HepG2 (cell line): ENCODE data around the gene DYRK2. TPM values are rescaled to one million over a fixed set of nuclear protein-coding genes. Genes with fewer than 3 reads are reported as not detected.

Experiments used
- E2F2 ChIP-seq: sonication (generic); formaldehyde crosslinking; IDR thresholded peaks from 2 replicates; pipeline ENCODE4 v1.4.0; 2020; ENCODE audit warnings: missing genetic modification reagents, borderline replicate concordance
- KIAA2018 ChIP-seq: sonication (generic); formaldehyde crosslinking; IDR thresholded peaks from 2 replicates; pipeline ENCODE4 v1.5.0; 2020; ENCODE audit warnings: mild to moderate bottlenecking, missing genetic modification reagents, borderline replicate concordance
- MTA3 ChIP-seq: sonication (generic); formaldehyde crosslinking; IDR thresholded peaks from 2 replicates; pipeline ENCODE4 v1.4.0; 2020; ENCODE audit warnings: missing genetic modification reagents
- REL ChIP-seq: sonication (generic); formaldehyde crosslinking; conservative IDR thresholded peaks from 2 replicates; pipeline ENCODE4 v1.8.0; 2022; ENCODE audit warnings: mild to moderate bottlenecking, missing genetic modification reagents, moderate library complexity
- RELA ChIP-seq: sonication (generic); formaldehyde crosslinking; IDR thresholded peaks from 2 replicates; pipeline ENCODE4 v1.4.0; 2020; ENCODE audit warnings: missing genetic modification reagents
- SALL2 ChIP-seq: sonication (generic); formaldehyde crosslinking; IDR thresholded peaks from 2 replicates; pipeline ENCODE4 v1.8.1; 2023; ENCODE audit warnings: mild to moderate bottlenecking, missing genetic modification reagents, inconsistent platforms
- ZNF670 ChIP-seq: sonication (generic); formaldehyde crosslinking; IDR thresholded peaks from 2 replicates; pipeline ENCODE4 v1.8.0; 2022; ENCODE audit warnings: mild to moderate bottlenecking, missing genetic modification reagents, borderline replicate concordance
- polyA plus RNA-seq, 8 experiments: library from polyadenylated mRNA; depleted of rRNA in 3 of 8; stranded (reverse) in 7 of 8; unstranded in 1 of 8; fragments of >200 nt; fragmentation: Illumina TruSeq in 4 of 8; extraction: Trizol in 4 of 8; gene quantifications; 2 replicates each; pipeline versions ENCODE4 v1.2.1 to v1.2.3, GENCODE V29; 2011 to 2016; ENCODE audit warnings: low read depth in 4 of 8, missing spikeins in 1 of 8, mixed read lengths in 1 of 8; ENCODE audit not compliant: insufficient read depth in 1 of 8
- total RNA-seq, 5 experiments: library from RNA; depleted of rRNA; stranded (reverse); fragments of >200 nt; fragmentation: Illumina TruSeq; extraction: Trizol; gene quantifications; 2 replicates each; pipeline ENCODE4 v1.2.3, GENCODE V29; 2016; ENCODE audit warnings: low read depth in 1 of 5
- TF ChIP-seq, protein P1 (sequence below): sonication (generic); formaldehyde crosslinking; IDR thresholded peaks from one replicate; pipeline ENCODE4 v1.5.1; 2020; ENCODE audit warnings: mild to moderate bottlenecking, missing genetic modification reagents; ENCODE audit errors: not compliant biosample characterization

The DYRK2 gene
- total and polyA plus RNA-seq, 2 of the 13 experiments (the other 11 are each of a cell fraction or from before 2014, with no cell fraction given), result 8.2 to 11.5 TPM

GRCh38 chr12:67647799-67648520 lies 585 bp upstream of the DYRK2 start (continued):
- no peak for TF ChIP-seq E2F2
- no peak for TF ChIP-seq SALL2 (CRISPR knock-in tag)
- no peak for TF ChIP-seq KIAA2018
- TF ChIP-seq, protein P1, sequence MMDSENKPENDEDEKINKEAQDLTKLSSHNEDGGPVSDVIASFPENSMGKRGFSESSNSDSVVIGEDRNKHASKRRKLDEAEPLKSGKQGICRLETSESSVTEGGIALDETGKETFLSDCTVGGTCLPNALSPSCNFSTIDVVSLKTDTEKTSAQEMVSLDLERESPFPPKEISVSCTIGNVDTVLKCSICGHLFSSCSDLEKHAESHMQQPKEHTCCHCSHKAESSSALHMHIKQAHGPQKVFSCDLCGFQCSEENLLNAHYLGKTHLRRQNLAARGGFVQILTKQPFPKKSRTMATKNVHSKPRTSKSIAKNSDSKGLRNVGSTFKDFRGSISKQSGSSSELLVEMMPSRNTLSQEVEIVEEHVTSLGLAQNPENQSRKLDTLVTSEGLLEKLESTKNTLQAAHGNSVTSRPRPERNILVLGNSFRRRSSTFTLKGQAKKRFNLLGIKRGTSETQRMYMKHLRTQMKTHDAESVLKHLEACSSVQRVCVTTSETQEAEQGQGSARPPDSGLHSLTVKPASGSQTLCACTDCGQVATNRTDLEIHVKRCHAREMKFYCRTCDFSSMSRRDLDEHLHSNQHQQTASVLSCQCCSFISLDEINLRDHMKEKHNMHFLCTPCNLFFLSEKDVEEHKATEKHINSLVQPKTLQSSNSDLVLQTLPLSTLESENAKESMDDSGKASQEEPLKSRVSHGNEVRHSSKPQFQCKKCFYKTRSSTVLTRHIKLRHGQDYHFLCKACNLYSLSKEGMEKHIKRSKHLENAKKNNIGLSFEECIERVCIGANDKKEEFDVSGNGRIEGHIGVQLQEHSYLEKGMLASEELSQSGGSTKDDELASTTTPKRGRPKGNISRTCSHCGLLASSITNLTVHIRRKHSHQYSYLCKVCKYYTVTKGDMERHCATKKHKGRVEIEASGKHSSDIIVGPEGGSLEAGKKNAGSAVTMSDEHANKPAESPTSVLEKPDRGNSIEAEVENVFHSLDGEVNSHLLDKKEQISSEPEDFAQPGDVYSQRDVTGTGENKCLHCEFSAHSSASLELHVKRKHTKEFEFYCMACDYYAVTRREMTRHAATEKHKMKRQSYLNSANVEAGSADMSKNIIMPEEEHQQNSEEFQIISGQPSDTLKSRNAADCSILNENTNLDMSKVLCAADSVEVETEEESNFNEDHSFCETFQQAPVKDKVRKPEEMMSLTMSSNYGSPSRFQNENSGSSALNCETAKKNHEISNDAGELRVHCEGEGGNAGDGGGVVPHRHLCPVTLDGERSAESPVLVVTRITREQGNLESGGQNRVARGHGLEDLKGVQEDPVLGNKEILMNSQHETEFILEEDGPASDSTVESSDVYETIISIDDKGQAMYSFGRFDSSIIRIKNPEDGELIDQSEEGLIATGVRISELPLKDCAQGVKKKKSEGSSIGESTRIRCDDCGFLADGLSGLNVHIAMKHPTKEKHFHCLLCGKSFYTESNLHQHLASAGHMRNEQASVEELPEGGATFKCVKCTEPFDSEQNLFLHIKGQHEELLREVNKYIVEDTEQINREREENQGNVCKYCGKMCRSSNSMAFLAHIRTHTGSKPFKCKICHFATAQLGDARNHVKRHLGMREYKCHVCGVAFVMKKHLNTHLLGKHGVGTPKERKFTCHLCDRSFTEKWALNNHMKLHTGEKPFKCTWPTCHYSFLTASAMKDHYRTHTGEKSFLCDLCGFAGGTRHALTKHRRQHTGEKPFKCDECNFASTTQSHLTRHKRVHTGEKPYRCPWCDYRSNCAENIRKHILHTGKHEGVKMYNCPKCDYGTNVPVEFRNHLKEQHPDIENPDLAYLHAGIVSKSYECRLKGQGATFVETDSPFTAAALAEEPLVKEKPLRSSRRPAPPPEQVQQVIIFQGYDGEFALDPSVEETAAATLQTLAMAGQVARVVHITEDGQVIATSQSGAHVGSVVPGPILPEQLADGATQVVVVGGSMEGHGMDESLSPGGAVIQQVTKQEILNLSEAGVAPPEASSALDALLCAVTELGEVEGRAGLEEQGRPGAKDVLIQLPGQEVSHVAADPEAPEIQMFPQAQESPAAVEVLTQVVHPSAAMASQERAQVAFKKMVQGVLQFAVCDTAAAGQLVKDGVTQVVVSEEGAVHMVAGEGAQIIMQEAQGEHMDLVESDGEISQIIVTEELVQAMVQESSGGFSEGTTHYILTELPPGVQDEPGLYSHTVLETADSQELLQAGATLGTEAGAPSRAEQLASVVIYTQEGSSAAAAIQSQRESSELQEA (CRISPR knock-in tag), result no peak
- no peak for TF ChIP-seq ZNF670 (CRISPR knock-in tag)
- TF ChIP-seq RELA (CRISPR knock-in tag), result no peak
- TF ChIP-seq REL, result no peak
- no peak for TF ChIP-seq MTA3 (CRISPR knock-in tag)
